Suppressor macrophage (primary cell): ENCODE results near the gene ZNF317.

ENCODE experiments used
- DNase-seq, 4 experiments: peaks; one replicate each; pipeline ENCODE4 v3.0.0-alpha.2; 2020 to 2022

The ZNF317 gene

GRCh38 chr19:9175326-9175725, 35.1 kb downstream of the ZNF317 start:
- DNase-seq = no peak

- DNase-seq = no peak
Measured at GRCh38 chr19:9178901-9179300, 38.7 kb downstream of the ZNF317 start, which contains the start of gene OR7D2. Gene OR7D2 (plus strand): TSS chr19:9178979. CDS start chr19:9185782, 6,803 bp downstream.

GRCh38 chr19:9183000-9183399, 42.8 kb downstream of the ZNF317 start:
- no peak for DNase-seq

GRCh38 chr19:9187191-9187590, 47.0 kb downstream of the ZNF317 start:
- DNase-seq = no peak

- DNase-seq = no peak
Measured at GRCh38 chr19:9189535-9189934, 49.3 kb downstream of the ZNF317 start.

GRCh38 chr19:9198044-9198443, 57.8 kb downstream of the ZNF317 start:
- DNase-seq = peak; percentile 15 to 59 (median 44)

- DNase-seq = peak; percentile 71 to 81 (median 76)
Measured at GRCh38 chr19:9205501-9206113, 65.4 kb downstream of the ZNF317 start.
